Stimulated activated CD8-positive, alpha-beta memory T cell treated with anti-CD3 and anti-CD28 coated beads, Interleukin-15, amount 100 ng/mL, for 1 hour (primary cell): ENCODE data around the gene PWWP2A.
A peak's percentile ranks its signal among the peaks of the same experiment; 100 is the strongest.
"Not testable (repeated sequence)": the region's sequence is repeated elsewhere in the genome, so short reads cannot be mapped to it uniquely, and the experiment has no call there.

Source experiments
- DNase-seq: peaks from one replicate; pipeline ENCODE4 v3.0.0-alpha.2; 2020; ENCODE audit warnings: low read depth

The PWWP2A gene

GRCh38 chr5:160119142-160119904 is at the start of gene PWWP2A:
Gene PWWP2A (minus strand): TSS chr5:160119450. CDS start chr5:160119388, 62 bp downstream.
- DNase-seq = peak; percentile 95

- no peak for DNase-seq
Measured at GRCh38 chr5:160167624-160168165, 48.4 kb upstream of the PWWP2A start.

GRCh38 chr5:160166973-160167623 is 47.8 kb upstream of the PWWP2A start:
- DNase-seq = no peak

- no peak for DNase-seq
Measured at GRCh38 chr5:160166069-160166972, 47.1 kb upstream of the PWWP2A start.

GRCh38 chr5:160165137-160166068 is 46.2 kb upstream of the PWWP2A start:
- DNase-seq = no peak

GRCh38 chr5:160162910-160163309 is 43.7 kb upstream of the PWWP2A start:
- no peak for DNase-seq

GRCh38 chr5:160161626-160162025 is 42.4 kb upstream of the PWWP2A start:
- DNase-seq = no peak

GRCh38 chr5:160160875-160161274 is 41.6 kb upstream of the PWWP2A start:
- not testable (repeated sequence) for DNase-seq

- DNase-seq = no peak
Measured at GRCh38 chr5:160159991-160160792, 40.9 kb upstream of the PWWP2A start.

- no peak for DNase-seq
Measured at GRCh38 chr5:160158087-160158486, 38.8 kb upstream of the PWWP2A start.

- DNase-seq = no peak
Measured at GRCh38 chr5:160155017-160155750, 35.9 kb upstream of the PWWP2A start.

GRCh38 chr5:160152901-160153300 is 33.7 kb upstream of the PWWP2A start:
- DNase-seq = no peak

- DNase-seq = no peak
Measured at GRCh38 chr5:160152287-160152686, 33.0 kb upstream of the PWWP2A start.

GRCh38 chr5:160151017-160151416 is 31.8 kb upstream of the PWWP2A start:
- DNase-seq = no peak

GRCh38 chr5:160150381-160150780 is 31.1 kb upstream of the PWWP2A start:
- DNase-seq = no peak

- not testable (repeated sequence) for DNase-seq
Measured at GRCh38 chr5:160144436-160144835, 25.2 kb upstream of the PWWP2A start.

- no peak for DNase-seq
Measured at GRCh38 chr5:160134332-160134731, 15.1 kb upstream of the PWWP2A start.

GRCh38 chr5:160133918-160134304 is 14.7 kb upstream of the PWWP2A start:
- no peak for DNase-seq

- DNase-seq = no peak
Measured at GRCh38 chr5:160133071-160133917, 14.0 kb upstream of the PWWP2A start.
